Activated CD4-positive, alpha-beta T cell treated with anti-CD3 and anti-CD28 coated beads, Interleukin-2, amount 10 ng/mL, durations not matched to agents 7 days and 5 days (primary cell): ENCODE data around the gene CSDE1. TPM values are rescaled to one million over a fixed set of nuclear protein-coding genes. Genes with fewer than 3 reads are reported as not detected.
"Not testable (repeated sequence)": the region's sequence is repeated elsewhere in the genome, so short reads cannot be mapped to it uniquely, and the experiment has no call there.

ENCODE experiments used
- CTCF ChIA-PET: fragments of 350-600 bp; sonication (Branson Sonifier 250); formaldehyde crosslinking; loops from one replicate; lab custom pipeline; 2021; ENCODE audit warnings: antibody characterized with exemption; lab: Charles Lee
- POLR2A ChIA-PET: fragments of 350-600 bp; sonication (Branson Sonifier 250); formaldehyde crosslinking; loops from one replicate; lab custom pipeline; 2021; ENCODE audit warnings: antibody characterized with exemption; lab: Charles Lee
- DNase-seq: peaks from one replicate; pipeline ENCODE4 v3.0.0-alpha.2; 2020
- H3K27ac Mint-ChIP-seq: one replicate; pipeline ENCODE4 v1.8.0; 2021; ENCODE audit warnings: mild to moderate bottlenecking, moderate library complexity, mixed read lengths
- H3K27me3 Mint-ChIP-seq: one replicate; pipeline ENCODE4 v1.8.0; 2021; ENCODE audit warnings: mixed read lengths
- H3K36me3 Mint-ChIP-seq: one replicate; pipeline ENCODE4 v1.8.0; 2021; ENCODE audit warnings: low read depth, mixed read lengths
- H3K4me1 Mint-ChIP-seq: one replicate; pipeline ENCODE4 v1.8.0; 2021; ENCODE audit warnings: mixed read lengths
- H3K4me3 Mint-ChIP-seq: one replicate; pipeline ENCODE4 v1.8.0; 2021; ENCODE audit warnings: mild to moderate bottlenecking, moderate library complexity, mixed read lengths
- H3K9me3 Mint-ChIP-seq: one replicate; pipeline ENCODE4 v1.8.0; 2021; ENCODE audit warnings: mixed read lengths
- total RNA-seq, 2 experiments: library from RNA; stranded (reverse); gene quantifications; one replicate each; pipeline ENCODE4 v1.2.3, GENCODE V29; 2021

CSDE1 gene
- total RNA-seq, result 100 to 1,000 TPM; 381 to 439 TPM

GRCh38 chr1:114757455-114758255 lies at the start of gene CSDE1:
CSDE1 (minus strand) TSS chr1:114757984; CDS start chr1:114739890, 18,094 bp downstream.
- CTCF ChIA-PET, result interaction anchor here (0.6 to 1.8 kb wide), 5 partner anchors 20 to 1829 kb away, joined by 3 to 4 read pairs (median 3); partner anchors contain the start of genes NRAS and SIKE1
- peak within 1 kb of the TSS; percentile 100 for H3K27ac Mint-ChIP-seq
- POLR2A ChIA-PET, result no interaction called here
- H3K36me3 Mint-ChIP-seq, result peaks cover 27% of the 10 kb centered on the region
- peak; percentile 97 for DNase-seq
- no peaks in the 10 kb centered on the region for H3K27me3 Mint-ChIP-seq
- peaks cover 52% of the 10 kb centered on the region for H3K4me1 Mint-ChIP-seq
- peak within 1 kb of the TSS; percentile 99 for H3K4me3 Mint-ChIP-seq
- H3K9me3 Mint-ChIP-seq, result peaks cover 6% of the 10 kb centered on the region

- CTCF ChIA-PET, H3K4me3 Mint-ChIP-seq, POLR2A ChIA-PET, H3K27me3 Mint-ChIP-seq, H3K9me3 Mint-ChIP-seq, H3K36me3 Mint-ChIP-seq, DNase-seq, H3K27ac Mint-ChIP-seq, H3K4me1 Mint-ChIP-seq: not testable (repeated sequence)
Observed at GRCh38 chr1:114804449-114804848, 46.7 kb upstream of the CSDE1 start.

- H3K9me3 Mint-ChIP-seq, result no peaks in the 10 kb centered on the region
- H3K27me3 Mint-ChIP-seq, result peaks cover 12% of the 10 kb centered on the region
- H3K27ac Mint-ChIP-seq, result no peak overlapping the region
- POLR2A ChIA-PET, result no interaction called here
- DNase-seq, result no peak
- CTCF ChIA-PET, result no interaction called here
- no peaks in the 10 kb centered on the region for H3K36me3 Mint-ChIP-seq
- no peaks in the 10 kb centered on the region for H3K4me1 Mint-ChIP-seq
- no peak overlapping the region for H3K4me3 Mint-ChIP-seq
Observed at GRCh38 chr1:114803001-114803400, 45.2 kb upstream of the CSDE1 start.

GRCh38 chr1:114794038-114794437 lies 36.3 kb upstream of the CSDE1 start:
- Mint-ChIP-seq H3K27ac (no peak overlapping the region), H3K27me3 (peaks cover 36% of the 10 kb centered on the region), H3K4me3 (no peak overlapping the region)

GRCh38 chr1:114790581-114790980 lies 32.8 kb upstream of the CSDE1 start:
- CTCF ChIA-PET, POLR2A ChIA-PET, H3K9me3 Mint-ChIP-seq, DNase-seq, H3K27ac Mint-ChIP-seq, H3K36me3 Mint-ChIP-seq, H3K4me3 Mint-ChIP-seq, H3K4me1 Mint-ChIP-seq: not testable (repeated sequence)
- H3K27me3 Mint-ChIP-seq, result peaks cover 30% of the 10 kb centered on the region

More at GRCh38 chr1:114794038-114794437, 36.3 kb upstream of the CSDE1 start:
- no peaks in the 10 kb centered on the region for H3K36me3 Mint-ChIP-seq
- H3K9me3 Mint-ChIP-seq, result no peaks in the 10 kb centered on the region
- H3K4me1 Mint-ChIP-seq, result no peaks in the 10 kb centered on the region
- ChIA-PET CTCF (no interaction called here), POLR2A (no interaction called here)
- no peak for DNase-seq

- H3K4me1 Mint-ChIP-seq, DNase-seq, H3K27ac Mint-ChIP-seq, H3K9me3 Mint-ChIP-seq, CTCF ChIA-PET, H3K4me3 Mint-ChIP-seq, H3K36me3 Mint-ChIP-seq, POLR2A ChIA-PET: not testable (repeated sequence)
- peaks cover 20% of the 10 kb centered on the region for H3K27me3 Mint-ChIP-seq
Observed at GRCh38 chr1:114786440-114786839, 28.7 kb upstream of the CSDE1 start.

GRCh38 chr1:114782476-114782875 lies 24.7 kb upstream of the CSDE1 start:
- Mint-ChIP-seq H3K36me3 (peaks cover 17% of the 10 kb centered on the region), H3K27ac (no peak overlapping the region), H3K4me3 (no peak overlapping the region), H3K4me1 (peaks cover 28% of the 10 kb centered on the region), H3K27me3 (peaks cover 6% of the 10 kb centered on the region), H3K9me3 (no peaks in the 10 kb centered on the region)
- DNase-seq, result no peak
- CTCF ChIA-PET, result no interaction called here
- POLR2A ChIA-PET, result no interaction called here

- Mint-ChIP-seq H3K4me1 (peaks cover 28% of the 10 kb centered on the region), H3K9me3 (no peaks in the 10 kb centered on the region), H3K4me3 (peak within 1 kb of the TSS; percentile 100), H3K27ac (peak within 1 kb of the TSS; percentile 100), H3K36me3 (peaks cover 33% of the 10 kb centered on the region), H3K27me3 (peaks cover 3% of the 10 kb centered on the region)
- CTCF ChIA-PET, result interaction anchor here (0.9 to 1.4 kb wide), 2 partner anchors 10 to 22 kb away, joined by 3 read pairs; partner anchors contain the start of gene CSDE1
- POLR2A ChIA-PET, result no interaction called here
- DNase-seq, result peak; percentile 96
Observed at GRCh38 chr1:114780344-114781226, 22.8 kb upstream of the CSDE1 start, which contains the start of gene SIKE1. SIKE1 (minus strand) TSS chr1:114780685; CDS start chr1:114780607, 78 bp downstream.

- ChIA-PET POLR2A (no interaction called here), CTCF (interaction anchor here (0.9 kb wide), 1 partner anchor 22 kb away, joined by 3 read pairs; the partner anchor contains the start of gene CSDE1)
- H3K4me1 Mint-ChIP-seq, result peaks cover 28% of the 10 kb centered on the region
- no peaks in the 10 kb centered on the region for H3K27me3 Mint-ChIP-seq
- peaks cover 33% of the 10 kb centered on the region for H3K36me3 Mint-ChIP-seq
- H3K4me3 Mint-ChIP-seq, result peak overlapping the region; percentile 100
- DNase-seq, result no peak
- peak overlapping the region; percentile 100 for H3K27ac Mint-ChIP-seq
- no peaks in the 10 kb centered on the region for H3K9me3 Mint-ChIP-seq
Observed at GRCh38 chr1:114779722-114780121, 21.9 kb upstream of the CSDE1 start.

GRCh38 chr1:114776726-114777125 lies 18.9 kb upstream of the CSDE1 start:
- POLR2A ChIA-PET, DNase-seq, H3K27me3 Mint-ChIP-seq, CTCF ChIA-PET, H3K27ac Mint-ChIP-seq, H3K4me3 Mint-ChIP-seq, H3K9me3 Mint-ChIP-seq: not testable (repeated sequence)
- Mint-ChIP-seq H3K36me3 (peaks cover 43% of the 10 kb centered on the region), H3K4me1 (peaks cover 28% of the 10 kb centered on the region)

- Mint-ChIP-seq H3K4me3 (no peak overlapping the region), H3K36me3 (peaks cover 27% of the 10 kb centered on the region), H3K9me3 (no peaks in the 10 kb centered on the region), H3K27ac (no peak overlapping the region), H3K27me3 (no peaks in the 10 kb centered on the region), H3K4me1 (no peaks in the 10 kb centered on the region)
- ChIA-PET POLR2A (no interaction called here), CTCF (no interaction called here)
- DNase-seq, result no peak
Observed at GRCh38 chr1:114771992-114772391, 14.2 kb upstream of the CSDE1 start.

GRCh38 chr1:114770989-114771388 lies 13.2 kb upstream of the CSDE1 start:
- POLR2A ChIA-PET, result no interaction called here
- DNase-seq, result no peak
- CTCF ChIA-PET, result interaction anchor here (1.1 kb wide), 1 partner anchor 10 kb away, joined by 3 read pairs; the partner anchor contains the start of gene SIKE1
- Mint-ChIP-seq H3K36me3 (peaks cover 18% of the 10 kb centered on the region), H3K4me3 (no peak overlapping the region), H3K27me3 (no peaks in the 10 kb centered on the region), H3K9me3 (no peaks in the 10 kb centered on the region), H3K27ac (no peak overlapping the region), H3K4me1 (no peaks in the 10 kb centered on the region)

- H3K27ac Mint-ChIP-seq, result no peak overlapping the region
- H3K9me3 Mint-ChIP-seq, result peaks cover 8% of the 10 kb centered on the region
- no peaks in the 10 kb centered on the region for H3K4me1 Mint-ChIP-seq
- H3K4me3 Mint-ChIP-seq, result no peak overlapping the region
- no peak for DNase-seq
- no peaks in the 10 kb centered on the region for H3K27me3 Mint-ChIP-seq
- ChIA-PET POLR2A (no interaction called here), CTCF (no interaction called here)
- peaks cover 7% of the 10 kb centered on the region for H3K36me3 Mint-ChIP-seq
Observed at GRCh38 chr1:114764689-114765088, 6.9 kb upstream of the CSDE1 start.
